Fibroblast of lung (primary cell): Measurements from ENCODE around the gene EDRF1. TPM values are rescaled to one million over a fixed set of nuclear protein-coding genes. Genes with fewer than 3 reads are reported as not detected.
A peak's percentile ranks its signal among the peaks of the same experiment; 100 is the strongest.

Source experiments
- DNase-seq, 2 donors: peaks; one replicate each; pipeline versions ENCODE4 v3.0.0 to v3.0.0-alpha.2; 2010; ENCODE audit warnings: low read depth in 2 of 2
- H2AFZ ChIP-seq: 2 replicates; pipeline ENCODE4 v1.5.1; 2012; ENCODE audit warnings: low read length, control low read depth, inconsistent platforms
- H3K27ac ChIP-seq: 2 replicates; pipeline ENCODE4 v1.5.1; 2011; ENCODE audit warnings: low read length, control low read depth; ENCODE audit not compliant: insufficient read depth
- H3K27me3 ChIP-seq: 2 replicates; pipeline ENCODE4 v1.5.1; 2011; ENCODE audit warnings: mild to moderate bottlenecking, low read length; ENCODE audit not compliant: control insufficient read depth, insufficient read depth
- H3K36me3 ChIP-seq: 2 replicates; pipeline ENCODE4 v1.5.1; 2011; ENCODE audit warnings: low read length; ENCODE audit not compliant: control insufficient read depth, insufficient read depth
- H3K4me1 ChIP-seq: 2 replicates; pipeline ENCODE4 v1.5.1; 2011; ENCODE audit warnings: low read length; ENCODE audit not compliant: control insufficient read depth, insufficient read depth; ENCODE audit errors: extremely low read depth
- H3K4me2 ChIP-seq: 2 replicates; pipeline ENCODE4 v1.5.1; 2011; ENCODE audit warnings: low read length, control low read depth; ENCODE audit not compliant: insufficient read depth; ENCODE audit errors: extremely low read depth
- H3K4me3 ChIP-seq, 4 experiments: fragments of 200-600 bp in 1 of 4; sonication (generic) in 1 of 4; replicated peaks in 1 of 4; 2 replicates each; pipeline ENCODE4 v1.5.1; 2011 to 2016; ENCODE audit warnings: low read length in 4 of 4, low read depth in 3 of 4, mild to moderate bottlenecking in 3 of 4, control low read depth in 2 of 4, inconsistent platforms in 1 of 4, mixed read lengths in 1 of 4; ENCODE audit not compliant: insufficient read depth in 1 of 4; ENCODE audit errors: control extremely low read depth in 1 of 4
- H3K79me2 ChIP-seq: 2 replicates; pipeline ENCODE4 v1.5.1; 2012; ENCODE audit warnings: mild to moderate bottlenecking, low read length, inconsistent platforms; ENCODE audit not compliant: control insufficient read depth, insufficient read depth
- H3K9ac ChIP-seq: 2 replicates; pipeline ENCODE4 v1.5.1; 2011; ENCODE audit warnings: mild to moderate bottlenecking, low read length, control low read depth; ENCODE audit not compliant: insufficient read depth
- H3K9me3 ChIP-seq: 2 replicates; pipeline ENCODE4 v1.5.1; 2012; ENCODE audit warnings: low read depth, low read length; ENCODE audit not compliant: control insufficient read depth, insufficient read depth
- H4K20me1 ChIP-seq: 2 replicates; pipeline ENCODE4 v1.5.1; 2011; ENCODE audit warnings: low read length; ENCODE audit not compliant: control insufficient read depth, insufficient read depth; ENCODE audit errors: extremely low read depth
- EZH2 ChIP-seq: IDR thresholded peaks from 2 replicates; pipeline ENCODE4 v1.5.1; 2012; ENCODE audit warnings: low read length, control low read depth, mild to moderate bottlenecking; ENCODE audit errors: missing control alignments
- polyA plus RNA-seq, 2 donors: library from polyadenylated mRNA; depleted of rRNA in 1 of 2; stranded (reverse) in 1 of 2; unstranded in 1 of 2; fragments of >200 nt; gene quantifications; 2 replicates each; pipeline ENCODE4 v1.2.1, GENCODE V29; 2011 to 2012; ENCODE audit warnings: missing spikeins in 1 of 2
- total RNA-seq: library from RNA; depleted of rRNA; stranded (reverse); fragments of >200 nt; gene quantifications from 2 replicates; pipeline ENCODE4 v1.2.1, GENCODE V29; 2014
- TF ChIP-seq, protein P1 (sequence below), 2 donors: IDR thresholded peaks in 1 of 2; conservative IDR thresholded peaks in 1 of 2; 1 replicate in 1 of 2; 2 replicates in 1 of 2; pipeline ENCODE4 v1.5.1; 2011 to 2012; ENCODE audit warnings: low read length in 2 of 2, control low read depth in 1 of 2, inconsistent platforms in 1 of 2, low read depth in 1 of 2, mild to moderate bottlenecking in 1 of 2

The EDRF1 gene
- total and polyA plus RNA-seq, 2 donors (not counting 1 experiment from before 2014, with no cell fraction given): 19.9 to 25.3 TPM

DNA sequence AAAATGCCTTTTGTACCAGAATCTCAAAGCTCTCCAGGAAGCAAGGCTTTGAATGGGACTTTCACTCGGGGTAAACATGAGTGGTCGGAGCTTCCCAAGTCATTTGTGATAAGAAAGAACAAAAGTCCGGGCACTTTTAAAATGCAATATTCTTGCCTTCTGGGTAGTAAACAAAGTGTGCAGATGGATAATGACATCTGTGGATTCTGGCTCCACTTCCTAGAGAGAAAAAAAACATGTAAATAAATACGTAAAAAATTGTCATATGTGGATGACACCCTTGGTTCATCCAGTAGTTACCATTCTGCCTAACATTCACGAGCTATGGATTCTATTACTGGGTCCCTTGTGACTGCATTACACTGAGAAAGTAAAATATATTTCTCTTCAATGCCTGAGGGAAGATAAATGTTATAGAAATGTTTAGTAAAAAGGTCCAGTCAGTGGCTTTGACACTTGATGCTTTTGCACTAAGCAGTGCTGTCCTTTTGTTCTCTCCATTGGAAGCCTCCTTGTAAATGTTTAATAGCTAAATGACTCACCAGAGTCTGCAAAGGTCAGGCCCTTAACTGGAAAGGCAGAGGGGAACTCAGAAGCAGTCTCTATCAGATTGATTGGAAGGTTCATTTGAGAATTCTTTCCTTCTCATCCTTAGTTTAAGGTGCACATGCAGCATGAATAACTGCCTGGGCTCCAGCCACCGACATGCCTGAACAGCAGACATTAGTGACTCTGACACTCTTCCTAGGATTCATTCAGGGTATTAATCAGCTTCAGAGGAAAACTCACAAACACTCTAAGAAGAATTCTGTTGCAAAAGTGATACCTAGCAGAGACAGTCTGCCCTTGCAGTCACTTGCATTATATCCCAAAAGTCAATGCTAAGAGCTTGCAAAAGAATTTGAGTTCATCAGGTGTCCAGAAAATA is 11.7 kb upstream of the EDRF1 start:
- Histone ChIP-seq H4K20me1 (no peaks in the 10 kb centered on the region), H3K9ac (no peak overlapping the region), H2AFZ (no peak overlapping the region), H3K27me3 (no peaks in the 10 kb centered on the region), H3K27ac (no peak overlapping the region), H3K9me3 (no peaks in the 10 kb centered on the region), H3K4me2 (no peak overlapping the region), H3K4me3 (no peak overlapping the region), H3K4me1 (peaks cover 2% of the 10 kb centered on the region), H3K36me3 (no peaks in the 10 kb centered on the region), H3K79me2 (no peaks in the 10 kb centered on the region)
- peak; percentile 37 to 47 for DNase-seq
- TF ChIP-seq, protein P1, sequence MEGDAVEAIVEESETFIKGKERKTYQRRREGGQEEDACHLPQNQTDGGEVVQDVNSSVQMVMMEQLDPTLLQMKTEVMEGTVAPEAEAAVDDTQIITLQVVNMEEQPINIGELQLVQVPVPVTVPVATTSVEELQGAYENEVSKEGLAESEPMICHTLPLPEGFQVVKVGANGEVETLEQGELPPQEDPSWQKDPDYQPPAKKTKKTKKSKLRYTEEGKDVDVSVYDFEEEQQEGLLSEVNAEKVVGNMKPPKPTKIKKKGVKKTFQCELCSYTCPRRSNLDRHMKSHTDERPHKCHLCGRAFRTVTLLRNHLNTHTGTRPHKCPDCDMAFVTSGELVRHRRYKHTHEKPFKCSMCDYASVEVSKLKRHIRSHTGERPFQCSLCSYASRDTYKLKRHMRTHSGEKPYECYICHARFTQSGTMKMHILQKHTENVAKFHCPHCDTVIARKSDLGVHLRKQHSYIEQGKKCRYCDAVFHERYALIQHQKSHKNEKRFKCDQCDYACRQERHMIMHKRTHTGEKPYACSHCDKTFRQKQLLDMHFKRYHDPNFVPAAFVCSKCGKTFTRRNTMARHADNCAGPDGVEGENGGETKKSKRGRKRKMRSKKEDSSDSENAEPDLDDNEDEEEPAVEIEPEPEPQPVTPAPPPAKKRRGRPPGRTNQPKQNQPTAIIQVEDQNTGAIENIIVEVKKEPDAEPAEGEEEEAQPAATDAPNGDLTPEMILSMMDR (conservative IDR thresholded peaks at IDR 0.05 in 1 of 2, IDR thresholded peaks at IDR 0.05 in 1 of 2; ENCODE audit: low read depth in 1 of 2, low read length in 2 of 2): no peak
- no peak for TF ChIP-seq EZH2

DNA sequence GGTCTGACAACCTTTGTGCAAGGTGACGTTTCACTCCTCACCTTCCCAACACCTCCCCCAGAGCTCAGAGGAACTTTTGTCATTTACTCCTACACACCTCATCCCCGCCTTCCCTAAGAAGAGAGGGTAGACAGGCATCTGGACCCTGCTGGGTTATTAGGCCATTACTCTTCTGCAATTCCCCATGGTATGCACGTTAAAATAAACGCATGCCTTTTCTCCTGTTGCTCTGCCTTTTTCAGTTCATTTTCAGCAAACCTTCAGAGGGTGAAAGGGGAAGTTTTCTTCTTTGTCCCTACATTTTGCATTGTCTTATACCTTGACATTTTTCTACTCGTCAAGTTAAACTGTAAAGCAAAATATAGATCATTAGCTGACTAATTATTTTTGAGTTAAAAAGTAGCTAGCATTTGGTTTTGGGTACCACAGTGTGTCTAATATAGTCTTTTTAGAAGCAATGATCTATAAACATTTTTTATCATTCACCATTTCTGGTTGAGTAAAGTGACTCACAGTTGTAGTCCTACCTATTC is 10.5 kb upstream of the EDRF1 start:
- Histone ChIP-seq H3K9ac (no peak overlapping the region), H3K27me3 (no peaks in the 10 kb centered on the region), H3K79me2 (no peaks in the 10 kb centered on the region), H4K20me1 (no peaks in the 10 kb centered on the region), H3K36me3 (no peaks in the 10 kb centered on the region), H3K4me3 (no peak overlapping the region), H3K4me2 (no peak overlapping the region), H3K9me3 (no peaks in the 10 kb centered on the region), H3K27ac (no peak overlapping the region), H2AFZ (no peak overlapping the region), H3K4me1 (peaks cover 2% of the 10 kb centered on the region)
- TF ChIP-seq, protein P1 (conservative IDR thresholded peaks at IDR 0.05 in 1 of 2, IDR thresholded peaks at IDR 0.05 in 1 of 2; ENCODE audit: low read depth in 1 of 2, low read length in 2 of 2): no peak
- TF ChIP-seq EZH2: no peak
- no peak for DNase-seq

DNA sequence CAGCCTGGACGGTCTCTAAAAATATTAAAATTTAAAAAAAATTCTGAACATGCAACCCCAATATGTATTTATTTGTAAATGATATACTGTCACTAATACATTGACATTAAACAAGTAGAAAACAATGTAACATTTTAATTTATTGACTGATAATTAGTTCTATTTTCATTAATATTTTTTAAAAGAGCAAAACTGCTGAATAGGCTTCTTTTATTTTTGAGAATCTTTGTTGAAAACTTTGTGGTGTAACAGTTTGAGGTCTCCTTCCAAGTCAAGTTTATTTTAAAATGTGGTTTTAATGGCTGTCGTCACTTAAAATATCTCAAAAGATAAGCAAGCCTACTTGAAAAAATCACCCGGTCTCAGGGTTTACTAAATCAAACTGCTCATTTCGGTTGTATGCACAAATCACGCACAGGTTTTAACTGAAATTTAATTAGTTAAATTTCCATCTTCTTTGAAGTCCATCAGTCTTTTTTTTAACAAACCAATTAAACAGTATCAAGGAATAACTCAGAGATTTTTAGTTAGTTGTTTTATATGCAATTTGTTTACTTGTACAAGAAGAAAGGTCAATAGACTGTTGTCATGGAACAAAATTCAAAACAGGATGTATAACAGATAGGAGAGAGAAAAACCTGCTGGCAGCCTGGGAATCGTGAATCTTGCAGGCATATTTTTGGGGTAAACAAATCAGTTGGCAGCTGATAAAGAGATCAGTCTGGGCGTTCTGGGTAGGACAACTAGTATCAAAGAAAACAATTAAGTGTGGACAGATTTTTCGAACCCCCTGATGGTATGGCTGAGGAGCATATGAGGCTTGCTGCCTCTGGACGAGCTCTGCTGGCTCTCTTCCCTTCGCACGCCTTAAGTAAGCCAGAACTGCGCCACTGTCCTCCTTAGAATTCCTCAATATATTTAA is 9.7 kb upstream of the EDRF1 start:
- TF ChIP-seq, protein P1 (conservative IDR thresholded peaks at IDR 0.05 in 1 of 2, IDR thresholded peaks at IDR 0.05 in 1 of 2; ENCODE audit: low read depth in 1 of 2, low read length in 2 of 2): no peak
- no peak for TF ChIP-seq EZH2
- H3K27me3 ChIP-seq: no peaks in the 10 kb centered on the region
- H4K20me1 ChIP-seq: no peaks in the 10 kb centered on the region
- no peaks in the 10 kb centered on the region for H3K9me3 ChIP-seq
- H3K27ac ChIP-seq: peak overlapping the region; percentile 51
- peak overlapping the region; percentile 77 for H3K4me2 ChIP-seq
- no peaks in the 10 kb centered on the region for H3K79me2 ChIP-seq
- H2AFZ ChIP-seq: peak overlapping the region; percentile 38
- peak overlapping the region in 1 of 4 experiments; percentile 18 for H3K4me3 ChIP-seq
- H3K36me3 ChIP-seq: no peaks in the 10 kb centered on the region
- DNase-seq: peak; percentile 26 to 71
- peaks cover 2% of the 10 kb centered on the region for H3K4me1 ChIP-seq
- H3K9ac ChIP-seq: no peak overlapping the region
